Common myeloid progenitor, CD34-positive (primary cell): ENCODE measurements around the gene ODC1.

Experiments
- CTCF ChIA-PET: fragments of 350-600 bp; sonication (Branson Sonifier 250); formaldehyde crosslinking; loops from one replicate; lab custom pipeline; 2021; ENCODE audit warnings: antibody characterized with exemption; lab: Charles Lee
- POLR2A ChIA-PET: fragments of 350-600 bp; sonication (Branson Sonifier 250); formaldehyde crosslinking; loops from one replicate; lab custom pipeline; 2021; ENCODE audit warnings: antibody characterized with exemption; lab: Charles Lee
- DNase-seq, 3 donors: peaks; one replicate each; pipeline versions ENCODE4 v3.0.0 to v3.0.0-alpha.2; 2013
- H3K27ac ChIP-seq, 2 experiments: 1 replicate in 1 of 2; 2 replicates in 1 of 2; pipeline ENCODE4 v1.7.0; 2013; ENCODE audit warnings: inconsistent platforms in 2 of 2, low read length in 2 of 2, mild to moderate bottlenecking in 2 of 2, low read depth in 1 of 2, moderate library complexity in 1 of 2; ENCODE audit not compliant: severe bottlenecking in 2 of 2, insufficient read depth in 1 of 2, poor library complexity in 1 of 2
- H3K27me3 ChIP-seq, 5 experiments: replicated peaks in 2 of 5; 1 replicate in 3 of 5; 2 replicates in 2 of 5; pipeline versions ENCODE4 v1.6.1 to v1.7.0; 2013; ENCODE audit warnings: low read length in 4 of 5, mild to moderate bottlenecking in 2 of 5, moderate library complexity in 2 of 5, inconsistent platforms in 1 of 5; ENCODE audit not compliant: insufficient read depth in 5 of 5, control insufficient read depth in 4 of 5
- H3K36me3 ChIP-seq, 4 experiments: 1 replicate in 2 of 4; 2 replicates in 2 of 4; pipeline versions ENCODE4 v1.6.1 to v1.7.0; 2013; ENCODE audit warnings: low read length in 3 of 4, control low read depth in 1 of 4, mild to moderate bottlenecking in 1 of 4; ENCODE audit not compliant: control insufficient read depth in 4 of 4, insufficient read depth in 4 of 4
- H3K4me1 ChIP-seq, 4 experiments: 1 replicate in 3 of 4; 2 replicates in 1 of 4; pipeline versions ENCODE4 v1.6.1 to v1.7.1; 2013; ENCODE audit warnings: low read length in 3 of 4, mild to moderate bottlenecking in 3 of 4, control low read depth in 1 of 4, inconsistent platforms in 1 of 4, moderate library complexity in 1 of 4; ENCODE audit not compliant: control insufficient read depth in 4 of 4, insufficient read depth in 4 of 4; ENCODE audit errors: control extremely low read depth in 1 of 4
- H3K4me3 ChIP-seq, 7 experiments: 1 replicate in 4 of 7; 2 replicates in 3 of 7; pipeline versions ENCODE4 v1.5.1 to v1.7.0; 2013; ENCODE audit warnings: mild to moderate bottlenecking in 7 of 7, low read length in 6 of 7, moderate library complexity in 6 of 7, inconsistent platforms in 2 of 7, low read depth in 2 of 7, control low read depth in 1 of 7; ENCODE audit not compliant: insufficient read depth in 4 of 7, control insufficient read depth in 1 of 7; ENCODE audit errors: extremely low read depth in 1 of 7
- H3K9me3 ChIP-seq, 5 experiments: 1 replicate in 4 of 5; 2 replicates in 1 of 5; pipeline versions ENCODE4 v1.6.1 to v1.7.1; 2013; ENCODE audit warnings: low read length in 4 of 5, mild to moderate bottlenecking in 2 of 5, inconsistent platforms in 1 of 5, low read depth in 1 of 5, moderate library complexity in 1 of 5; ENCODE audit not compliant: control insufficient read depth in 4 of 5, insufficient read depth in 2 of 5; ENCODE audit errors: control extremely low read depth in 1 of 5
- WGBS: methylation state at CpG from one replicate; pipeline ENCODE4 v1.1.5; 2013; ENCODE audit not compliant: insufficient coverage; 5-methylcytosine and 5-hydroxymethylcytosine counted together

The ODC1 gene

GRCh38 chr2:10473121-10473756 is 25.1 kb upstream of the ODC1 start:
- peaks cover 0 to 4% (median 0%) of the 10 kb centered on the region in 5 experiments for H3K27me3 ChIP-seq
- no peaks in the 10 kb centered on the region for H3K4me1 ChIP-seq
- H3K9me3 ChIP-seq = no peaks in the 10 kb centered on the region
- DNase-seq = no peak
- H3K27ac ChIP-seq = no peak overlapping the region
- ChIA-PET CTCF (no interaction called here), POLR2A (interaction anchor here (0.7 kb wide), 1 partner anchor 11 kb away, joined by 3 read pairs; no protein-coding TSS in a partner anchor)
- no peak overlapping the region for H3K4me3 ChIP-seq
- H3K36me3 ChIP-seq = no peaks in the 10 kb centered on the region
- 100% methylated on average over 4 of the region's 5 CpGs for WGBS

GRCh38 chr2:10471955-10472354 is 23.8 kb upstream of the ODC1 start:
- CTCF ChIA-PET = interaction anchor here (1.1 kb wide), 1 partner anchor 11 kb away, joined by 3 read pairs; no protein-coding TSS in a partner anchor
- peaks cover 0 to 4% (median 0%) of the 10 kb centered on the region in 5 experiments for H3K27me3 ChIP-seq
- 88% methylated on average over 1 of the region's 2 CpGs for WGBS

GRCh38 chr2:10471046-10471571 is 23.0 kb upstream of the ODC1 start:
- 91% methylated on average over 15 of the region's 15 CpGs for WGBS
- Histone ChIP-seq H3K4me1 (no peaks in the 10 kb centered on the region), H3K9me3 (no peaks in the 10 kb centered on the region), H3K27ac (no peak overlapping the region), H3K4me3 (no peak overlapping the region), H3K36me3 (no peaks in the 10 kb centered on the region), H3K27me3 (peaks cover 0 to 4% (median 0%) of the 10 kb centered on the region in 5 experiments)
- POLR2A ChIA-PET = no interaction called here
- no peak for DNase-seq
- CTCF ChIA-PET = interaction anchor here (1.1 kb wide), 1 partner anchor 12 kb away, joined by 3 read pairs; no protein-coding TSS in a partner anchor

More at GRCh38 chr2:10471955-10472354, 23.8 kb upstream of the ODC1 start:
- Histone ChIP-seq H3K4me3 (no peak overlapping the region), H3K27ac (no peak overlapping the region), H3K36me3 (no peaks in the 10 kb centered on the region), H3K4me1 (no peaks in the 10 kb centered on the region), H3K9me3 (no peaks in the 10 kb centered on the region)
- DNase-seq = no peak
- POLR2A ChIA-PET = no interaction called here

GRCh38 chr2:10469955-10470608 is 22.0 kb upstream of the ODC1 start:
- POLR2A ChIA-PET = no interaction called here

GRCh38 chr2:10469301-10469700 is 21.2 kb upstream of the ODC1 start:
- no peak overlapping the region for H3K27ac ChIP-seq
- ChIA-PET POLR2A (no interaction called here), CTCF (no interaction called here)
- no peak overlapping the region for H3K4me3 ChIP-seq
- 93% methylated on average over 2 of the region's 4 CpGs for WGBS
- no peak for DNase-seq
- peaks cover 0 to 4% (median 0%) of the 10 kb centered on the region in 5 experiments for H3K27me3 ChIP-seq
- H3K4me1 ChIP-seq = no peaks in the 10 kb centered on the region
- no peaks in the 10 kb centered on the region for H3K36me3 ChIP-seq
- no peaks in the 10 kb centered on the region for H3K9me3 ChIP-seq

More at GRCh38 chr2:10469955-10470608, 22.0 kb upstream of the ODC1 start:
- no peak overlapping the region for H3K4me3 ChIP-seq
- no peak for DNase-seq
- CTCF ChIA-PET = no interaction called here
- H3K9me3 ChIP-seq = no peaks in the 10 kb centered on the region
- H3K4me1 ChIP-seq = no peaks in the 10 kb centered on the region
- peaks cover 0 to 4% (median 0%) of the 10 kb centered on the region in 5 experiments for H3K27me3 ChIP-seq
- no peaks in the 10 kb centered on the region for H3K36me3 ChIP-seq
- WGBS = 98% methylated on average over 10 of the region's 12 CpGs
- H3K27ac ChIP-seq = no peak overlapping the region

- H3K27me3 ChIP-seq = peaks cover 0 to 8% (median 0%) of the 10 kb centered on the region in 5 experiments
- no peaks in the 10 kb centered on the region for H3K9me3 ChIP-seq
- H3K4me1 ChIP-seq = no peaks in the 10 kb centered on the region
- CTCF ChIA-PET = no interaction called here
- 86% methylated on average over 7 of the region's 15 CpGs for WGBS
- H3K27ac ChIP-seq = no peak overlapping the region
- DNase-seq = no peak
- no peak overlapping the region for H3K4me3 ChIP-seq
- POLR2A ChIA-PET = no interaction called here
- H3K36me3 ChIP-seq = no peaks in the 10 kb centered on the region
Observed at GRCh38 chr2:10467401-10467800, 19.3 kb upstream of the ODC1 start.

- 91% methylated on average over 11 of the region's 11 CpGs for WGBS
- no peak overlapping the region for H3K27ac ChIP-seq
- H3K9me3 ChIP-seq = no peaks in the 10 kb centered on the region
- ChIA-PET CTCF (interaction anchor here (1.2 kb wide), 1 partner anchor 17 kb away, joined by 4 read pairs; no protein-coding TSS in a partner anchor), POLR2A (no interaction called here)
- no peak overlapping the region for H3K4me3 ChIP-seq
- H3K27me3 ChIP-seq = peaks cover 0 to 8% (median 0%) of the 10 kb centered on the region in 5 experiments
- H3K36me3 ChIP-seq = no peaks in the 10 kb centered on the region
- no peaks in the 10 kb centered on the region for H3K4me1 ChIP-seq
- DNase-seq = no peak
Observed at GRCh38 chr2:10466801-10467200, 18.7 kb upstream of the ODC1 start.
